ENCODE results near the gene S1PR4.

Gene S1PR4

DNA sequence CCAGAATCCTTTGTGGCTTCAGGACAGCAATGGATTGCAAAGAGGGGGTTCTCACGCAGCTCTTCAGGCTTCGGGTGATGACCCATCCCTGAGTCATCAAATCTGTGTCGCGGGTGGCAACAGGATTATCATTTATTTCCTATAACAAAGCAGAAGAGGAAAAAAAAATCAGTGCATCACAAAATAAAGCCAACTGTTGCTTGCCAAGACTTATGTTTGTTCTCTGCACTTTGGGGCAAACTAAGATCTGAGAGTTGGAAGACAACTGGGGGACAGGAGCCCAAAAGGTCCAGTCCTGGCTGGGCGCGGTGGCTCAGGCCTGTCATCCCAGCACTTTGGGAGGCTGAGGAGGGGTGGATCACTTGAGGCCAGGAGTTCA is 36.3 kb upstream of the S1PR4 start:
- Histone ChIP-seq H3K36me3 (ENCODE audit: control insufficient read depth, insufficient read depth, low read length) (no peaks in the 10 kb centered on the region), H3K27me3 (replicated peaks; ENCODE audit: control insufficient read depth, insufficient read depth, low read length) (no peaks in the 10 kb centered on the region), H3K4me3 (replicated peaks; ENCODE audit: low read depth, low read length) (no peak overlapping the region)
- TF ChIP-seq CTCF (IDR thresholded peaks at IDR 0.05; ENCODE audit: insufficient read depth, low read length, poor library complexity, severe bottlenecking): no peak
- no peak for DNase-seq (ENCODE audit: extremely low read depth, insufficient read length)

DNA sequence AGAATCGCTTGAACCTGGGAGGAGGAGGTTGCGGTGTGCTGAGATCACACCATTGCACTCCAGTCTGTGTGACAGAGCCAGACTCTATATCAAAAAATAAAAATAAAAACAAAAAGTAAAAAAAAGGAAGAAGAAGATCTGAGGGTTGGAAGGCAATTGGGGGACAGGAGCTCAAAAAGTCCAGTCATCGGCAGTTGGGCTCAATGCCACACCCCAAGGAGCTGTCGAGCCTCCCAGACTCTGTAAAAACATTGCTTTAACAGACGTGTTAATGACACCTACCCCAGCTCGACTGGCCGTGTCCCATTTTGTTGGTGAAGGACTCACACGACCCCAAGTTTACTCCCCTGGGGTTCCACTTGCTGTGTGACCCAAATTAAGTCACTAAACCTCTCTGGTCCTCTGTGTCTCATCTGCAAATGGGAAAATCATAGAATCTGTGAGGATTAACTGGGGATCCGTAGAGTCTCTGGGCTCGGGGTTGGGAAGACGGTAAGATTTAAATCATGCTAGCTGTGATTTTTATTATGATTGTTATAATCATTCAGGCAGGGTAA is 35.7 kb upstream of the S1PR4 start:
- DNase-seq (ENCODE audit: extremely low read depth, insufficient read length): no peak
- Histone ChIP-seq H3K27me3 (replicated peaks; ENCODE audit: control insufficient read depth, insufficient read depth, low read length) (no peaks in the 10 kb centered on the region), H3K36me3 (ENCODE audit: control insufficient read depth, insufficient read depth, low read length) (no peaks in the 10 kb centered on the region)

GRCh38 chr19:3145909-3146676 is 32.5 kb upstream of the S1PR4 start:
- Histone ChIP-seq H3K27me3 (replicated peaks; ENCODE audit: control insufficient read depth, insufficient read depth, low read length) (no peaks in the 10 kb centered on the region), H3K4me3 (replicated peaks; ENCODE audit: low read depth, low read length) (no peak overlapping the region), H3K36me3 (ENCODE audit: control insufficient read depth, insufficient read depth, low read length) (no peaks in the 10 kb centered on the region)
- DNase-seq (ENCODE audit: extremely low read depth, insufficient read length): no peak
- TF ChIP-seq CTCF (IDR thresholded peaks at IDR 0.05; ENCODE audit: insufficient read depth, low read length, poor library complexity, severe bottlenecking): no peak

More for the DNA sequence above, 35.7 kb upstream of the S1PR4 start:
- no peak overlapping the region for H3K4me3 ChIP-seq (replicated peaks; ENCODE audit: low read depth, low read length)
- no peak for TF ChIP-seq CTCF (IDR thresholded peaks at IDR 0.05; ENCODE audit: insufficient read depth, low read length, poor library complexity, severe bottlenecking)

DNA sequence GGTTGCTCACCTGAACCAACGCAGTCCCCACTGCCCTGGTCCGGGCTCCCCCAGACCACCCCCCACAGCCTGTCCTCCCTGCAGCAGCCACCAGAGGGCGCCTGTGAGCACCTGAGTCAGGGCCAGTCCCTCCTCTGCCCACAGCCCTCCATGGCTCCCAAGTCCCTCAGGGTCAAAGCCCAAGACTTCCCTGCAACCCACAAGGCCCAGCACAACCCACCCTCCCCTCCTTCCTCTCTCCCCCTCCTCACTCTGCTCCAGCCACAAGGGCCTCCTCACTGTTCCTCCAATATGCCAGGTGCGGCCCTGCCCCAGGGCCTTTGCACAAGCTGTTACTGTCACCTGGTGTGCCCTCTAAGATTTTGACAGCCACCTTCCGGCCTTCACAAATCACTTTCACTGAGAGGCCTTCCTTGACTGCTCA is 31.9 kb upstream of the S1PR4 start:
- DNase-seq (ENCODE audit: extremely low read depth, insufficient read length): no peak
- TF ChIP-seq CTCF (IDR thresholded peaks at IDR 0.05; ENCODE audit: insufficient read depth, low read length, poor library complexity, severe bottlenecking): peak; percentile 97

GRCh38 chr19:3148503-3148902 is 30.1 kb upstream of the S1PR4 start:
- Histone ChIP-seq H3K36me3 (ENCODE audit: control insufficient read depth, insufficient read depth, low read length) (no peaks in the 10 kb centered on the region; the same call in none of the 2 replicates), H3K4me3 (replicated peaks; ENCODE audit: low read depth, low read length) (no peak overlapping the region), H3K27me3 (replicated peaks; ENCODE audit: control insufficient read depth, insufficient read depth, low read length) (no peaks in the 10 kb centered on the region)
- TF ChIP-seq CTCF (IDR thresholded peaks at IDR 0.05; ENCODE audit: insufficient read depth, low read length, poor library complexity, severe bottlenecking): no peak
- no peak for DNase-seq (ENCODE audit: extremely low read depth, insufficient read length)

More for the DNA sequence above, 31.9 kb upstream of the S1PR4 start:
- H3K4me3 ChIP-seq (replicated peaks; ENCODE audit: low read depth, low read length): no peak overlapping the region
- H3K36me3 ChIP-seq (ENCODE audit: control insufficient read depth, insufficient read depth, low read length): no peaks in the 10 kb centered on the region; the same call in 1 of the 2 replicates
- H3K27me3 ChIP-seq (replicated peaks; ENCODE audit: control insufficient read depth, insufficient read depth, low read length): no peaks in the 10 kb centered on the region
